H1 (cell line): Measurements from ENCODE around the gene PLLP. TPM values are rescaled to one million over a fixed set of nuclear protein-coding genes. Genes with fewer than 3 reads are reported as not detected.

Experiments used
- CTCF ChIA-PET: fragments of 300-600 bp; sonication (Branson Sonifier 250); formaldehyde crosslinking; loops from one replicate; lab custom pipeline; 2021; ENCODE audit not compliant: partially characterized antibody; lab: Charles Lee
- POLR2A ChIA-PET: fragments of 300-600 bp; sonication (Branson Sonifier 250); formaldehyde crosslinking; loops from one replicate; lab custom pipeline; 2021; ENCODE audit warnings: inconsistent platforms; ENCODE audit not compliant: partially characterized antibody; lab: Charles Lee
- DNase-seq, 2 experiments: peaks; one replicate each; pipeline versions ENCODE4 v3.0.0 to v3.0.0-alpha.2; 2010 to 2022; ENCODE audit warnings: low spot score in 2 of 2, low read depth in 1 of 2, mixed read lengths in 1 of 2
- FAIRE-seq: peaks from 2 replicates; lab custom pipeline; 2011; peaks lifted over from hg19 to GRCh38; lab: Jason Lieb, UNC
- H2AFZ ChIP-seq: 2 replicates; pipeline ENCODE4 v1.8.1; 2012; ENCODE audit warnings: low read length, inconsistent platforms
- H2AK5ac ChIP-seq: 2 replicates; pipeline ENCODE4 v1.6.1; 2013; ENCODE audit warnings: low read depth, low read length
- H2BK120ac ChIP-seq: replicated peaks from 2 replicates; pipeline ENCODE3; 2013; ENCODE audit warnings: low read depth, low read length, inconsistent platforms
- H2BK12ac ChIP-seq: 2 replicates; pipeline ENCODE4 v1.6.1; 2013; ENCODE audit warnings: low read depth, low read length
- H2BK15ac ChIP-seq: 2 replicates; pipeline ENCODE4 v1.6.1; 2013; ENCODE audit warnings: low read length
- H2BK20ac ChIP-seq: 2 replicates; pipeline ENCODE4 v1.6.1; 2013; ENCODE audit warnings: low read length
- H2BK5ac ChIP-seq: 2 replicates; pipeline ENCODE4 v1.6.1; 2013; ENCODE audit warnings: low read depth, low read length
- H3K14ac ChIP-seq: 2 replicates; pipeline ENCODE4 v1.6.1; 2013; ENCODE audit warnings: inconsistent platforms; ENCODE audit not compliant: insufficient read length
- H3K18ac ChIP-seq: 2 replicates; pipeline ENCODE4 v1.6.1; 2013; ENCODE audit warnings: low read length; ENCODE audit errors: extremely low read depth
- H3K23ac ChIP-seq: 2 replicates; pipeline ENCODE4 v1.6.1; 2013; ENCODE audit warnings: inconsistent platforms; ENCODE audit not compliant: insufficient read length
- H3K23me2 ChIP-seq: 2 replicates; pipeline ENCODE4 v1.6.1; 2013; ENCODE audit warnings: low read depth, low read length
- H3K27ac ChIP-seq: 2 replicates; pipeline ENCODE4 v1.6.1; 2011; ENCODE audit warnings: low read depth, low read length, inconsistent platforms
- H3K27me3 ChIP-seq, 4 experiments: replicated peaks in 1 of 4; 1 replicate in 1 of 4; 2 replicates in 3 of 4; pipeline versions ENCODE4 v1.6.1 to v1.8.1; 2011 to 2013; ENCODE audit warnings: low read length in 3 of 4, mild to moderate bottlenecking in 3 of 4, inconsistent platforms in 2 of 4, mixed read lengths in 2 of 4, moderate library complexity in 1 of 4; ENCODE audit not compliant: control insufficient read depth in 3 of 4, insufficient read depth in 3 of 4; ENCODE audit errors: extremely low read depth in 1 of 4
- H3K36me3 ChIP-seq, 4 experiments: 2 replicates each; pipeline versions ENCODE4 v1.6.1 to v1.8.1; 2011 to 2013; ENCODE audit warnings: mild to moderate bottlenecking in 4 of 4, low read length in 3 of 4, moderate library complexity in 2 of 4, control low read depth in 1 of 4, inconsistent platforms in 1 of 4; ENCODE audit not compliant: insufficient read depth in 4 of 4, control insufficient read depth in 2 of 4
- H3K4ac ChIP-seq: replicated peaks from 2 replicates; pipeline ENCODE3; 2013; ENCODE audit warnings: low read length, low read depth, mixed read lengths, inconsistent platforms; ENCODE audit not compliant: insufficient read length
- H3K4me1 ChIP-seq, 4 experiments: replicated peaks in 1 of 4; 1 replicate in 1 of 4; 2 replicates in 3 of 4; pipeline versions ENCODE4 v1.6.1 to v1.8.1; 2011 to 2013; ENCODE audit warnings: low read length in 3 of 4, inconsistent platforms in 2 of 4, mixed read lengths in 1 of 4; ENCODE audit not compliant: insufficient read depth in 4 of 4, control insufficient read depth in 3 of 4
- H3K4me2 ChIP-seq, 2 experiments: 2 replicates each; pipeline versions ENCODE4 v1.6.1 to v1.8.1; 2011 to 2013; ENCODE audit warnings: low read depth in 2 of 2, low read length in 2 of 2, control low read depth in 1 of 2, inconsistent platforms in 1 of 2, mild to moderate bottlenecking in 1 of 2; ENCODE audit not compliant: insufficient read depth in 1 of 2
- H3K4me3 ChIP-seq, 4 experiments: fragments of 200-600, 300-600 bp in 1 of 4; sonication (generic), shearing (Covaris generic), sonication (Bioruptor Twin) in 1 of 4; 2 replicates each; pipeline versions ENCODE4 v1.5.1 to v1.8.1; 2011 to 2016; ENCODE audit warnings: low read length in 4 of 4, low read depth in 3 of 4, control low read depth in 2 of 4, inconsistent platforms in 2 of 4, mild to moderate bottlenecking in 2 of 4, mixed read lengths in 1 of 4, moderate library complexity in 1 of 4; ENCODE audit not compliant: insufficient read depth in 2 of 4; ENCODE audit errors: extremely low read depth in 1 of 4
- H3K56ac ChIP-seq: replicated peaks from 2 replicates; pipeline ENCODE3; 2013; ENCODE audit warnings: low read depth, mild to moderate bottlenecking, mixed read lengths, low read length, inconsistent platforms; ENCODE audit not compliant: insufficient read length
- H3K79me1 ChIP-seq: 2 replicates; pipeline ENCODE4 v1.6.1; 2013; ENCODE audit warnings: low read depth, low read length, control low read depth
- H3K79me2 ChIP-seq, 2 experiments: 2 replicates each; pipeline versions ENCODE4 v1.6.1 to v1.8.1; 2012 to 2013; ENCODE audit warnings: low read length in 2 of 2, mild to moderate bottlenecking in 2 of 2, inconsistent platforms in 1 of 2; ENCODE audit not compliant: insufficient read depth in 2 of 2, control insufficient read depth in 1 of 2
- H3K9ac ChIP-seq, 4 experiments: replicated peaks in 1 of 4; 1 replicate in 1 of 4; 2 replicates in 3 of 4; pipeline versions ENCODE4 v1.6.1 to v1.8.1; 2011 to 2013; ENCODE audit warnings: low read depth in 3 of 4, low read length in 3 of 4, control low read depth in 2 of 4, mild to moderate bottlenecking in 2 of 4, moderate library complexity in 2 of 4, inconsistent platforms in 1 of 4; ENCODE audit errors: extremely low read depth in 1 of 4
- H3K9me3 ChIP-seq, 2 experiments: 2 replicates each; pipeline versions ENCODE4 v1.6.1 to v1.8.1; 2012 to 2013; ENCODE audit warnings: mild to moderate bottlenecking in 2 of 2, moderate library complexity in 2 of 2, control low read depth in 1 of 2, inconsistent platforms in 1 of 2, low read depth in 1 of 2, low read length in 1 of 2, mixed read lengths in 1 of 2; ENCODE audit not compliant: insufficient read depth in 2 of 2
- H4K20me1 ChIP-seq, 2 experiments: replicated peaks in 1 of 2; 2 replicates each; pipeline versions ENCODE3 to v1.8.1; 2011 to 2013; ENCODE audit warnings: inconsistent platforms in 2 of 2, low read length in 2 of 2, mild to moderate bottlenecking in 1 of 2; ENCODE audit not compliant: insufficient read depth in 2 of 2, control insufficient read depth in 1 of 2
- H4K5ac ChIP-seq: 2 replicates; pipeline ENCODE4 v1.6.1; 2013; ENCODE audit warnings: low read length, low read depth, mixed read lengths, inconsistent platforms; ENCODE audit not compliant: insufficient read length
- H4K8ac ChIP-seq: 2 replicates; pipeline ENCODE4 v1.8.0; 2013; ENCODE audit warnings: mild to moderate bottlenecking, moderate library complexity, low read length, inconsistent platforms; ENCODE audit not compliant: insufficient read depth; ENCODE audit errors: extremely low read depth
- H4K91ac ChIP-seq: replicated peaks from 2 replicates; pipeline ENCODE3; 2013; ENCODE audit warnings: low read length, mixed read lengths, inconsistent platforms; ENCODE audit not compliant: insufficient read length
- SP2 ChIP-seq: IDR thresholded peaks from 2 replicates; pipeline ENCODE4 v1.6.1; 2012; ENCODE audit warnings: mild to moderate bottlenecking, low read length, inconsistent platforms
- WGBS, 2 experiments: shearing (Covaris generic) in 1 of 2; methylation state at CpG; one replicate each; pipeline versions ENCODE4 v1.1.6 to v1.1.7; 2013 to 2015; ENCODE audit warnings: low lambda C conversion rate in 2 of 2, mixed read lengths in 2 of 2, inconsistent platforms in 1 of 2, low coverage in 1 of 2, missing lambda C conversion rate in 1 of 2; ENCODE audit not compliant: insufficient replicate concordance in 2 of 2, insufficient coverage in 1 of 2, insufficient read length in 1 of 2; ENCODE audit errors: extremely low coverage in 1 of 2, missing lambda C conversion rate in 1 of 2; 5-methylcytosine and 5-hydroxymethylcytosine counted together
- polyA plus RNA-seq, 7 experiments: library from polyadenylated mRNA; depleted of rRNA in 3 of 7; stranded (reverse) in 5 of 7; unstranded in 2 of 7; fragments of >200 nt in 5 of 7; fragments of 200-250 nt in 2 of 7; gene quantifications; 1 replicate in 5 of 7; 2 replicates in 1 of 7; 4 replicates in 1 of 7; pipeline versions ENCODE4 v1.2.1 to v1.2.3, GENCODE V29; 2011 to 2013; ENCODE audit warnings: missing spikeins in 2 of 7, mixed read lengths in 2 of 7
- total RNA-seq: library from RNA; stranded (reverse); fragmentation: NEBNext Ultra II Directional; extraction: Animal tissue kit (Norgen Biotek cat#: 25700); gene quantifications from 2 replicates; pipeline ENCODE4 v1.2.1, GENCODE V29; 2021
- TF ChIP-seq, protein P1 (sequence below), 3 experiments: IDR thresholded peaks; 1 replicate in 2 of 3; 2 replicates in 1 of 3; pipeline versions ENCODE4 v1.5.1 to v1.6.1; 2011; ENCODE audit warnings: low read length in 3 of 3, mild to moderate bottlenecking in 3 of 3, inconsistent platforms in 2 of 3, low read depth in 1 of 3, moderate library complexity in 1 of 3; ENCODE audit not compliant: insufficient read depth in 1 of 3; ENCODE audit errors: control extremely low read depth in 1 of 3

PLLP gene
- total and polyA plus RNA-seq, 2 of the 8 experiments (the other 6 are each of a cell fraction or from before 2014, with no cell fraction given), result 2.9 to 10.6 TPM

DNA sequence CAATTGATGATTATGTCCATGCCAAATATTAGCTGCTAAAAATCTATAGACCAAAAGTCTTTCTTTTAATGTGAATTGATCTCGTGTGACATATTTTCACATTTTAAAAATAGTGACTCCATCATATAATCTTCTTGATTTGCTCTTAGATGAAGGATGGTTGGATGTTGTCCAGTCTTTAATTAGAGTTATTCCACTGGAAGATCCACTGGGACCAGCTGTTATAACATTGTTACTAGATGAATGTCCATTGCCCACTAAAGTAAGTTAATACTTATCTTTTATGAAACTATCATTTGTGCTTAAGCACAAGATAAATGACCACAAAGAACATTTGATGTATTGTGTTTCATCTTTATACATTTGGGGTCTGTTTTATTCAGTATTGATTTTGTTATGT lies 75.5 kb downstream of the PLLP start:
- DNase-seq, result no peak
- no peak overlapping the region for H2BK15ac ChIP-seq
- H2AFZ ChIP-seq, result no peak overlapping the region
- H3K79me1 ChIP-seq, result no peaks in the 10 kb centered on the region
- no peak overlapping the region for H4K5ac ChIP-seq
- H3K36me3 ChIP-seq, result peaks cover 9 to 62% (median 23%) of the 10 kb centered on the region in 4 experiments; a peak in 7 of 8 replicates
- H3K23me2 ChIP-seq, result no peaks in the 10 kb centered on the region
- no peak overlapping the region for H2BK20ac ChIP-seq
- no peak overlapping the region for H3K9ac ChIP-seq
- H3K18ac ChIP-seq, result no peak overlapping the region
- WGBS, 2 experiments, result 93% methylated on average over 1 of the region's 1 CpG; no CpG with 5 or more reads in 1 of the 2 experiments
- ChIA-PET POLR2A (interaction anchor here (0.6 kb wide), 1 partner anchor 12 kb away, joined by 3 read pairs; no protein-coding TSS in a partner anchor), CTCF (interaction anchor here (1.2 kb wide), 1 partner anchor 12 kb away, joined by 3 read pairs; no protein-coding TSS in a partner anchor)
- H2BK5ac ChIP-seq, result no peak overlapping the region
- no peak for FAIRE-seq
- H2BK12ac ChIP-seq, result no peak overlapping the region
- no peak overlapping the region for H3K14ac ChIP-seq
- no peak overlapping the region for H3K4ac ChIP-seq
- H2AK5ac ChIP-seq, result no peak overlapping the region
- H3K23ac ChIP-seq, result no peak overlapping the region
- no peaks in the 10 kb centered on the region for H3K9me3 ChIP-seq
- no peak overlapping the region for H4K8ac ChIP-seq
- no peak overlapping the region for H3K4me2 ChIP-seq
- no peak overlapping the region for H3K4me3 ChIP-seq
- no peak overlapping the region for H3K56ac ChIP-seq
- no peak overlapping the region for H4K91ac ChIP-seq
- H3K27ac ChIP-seq, result no peak overlapping the region
- no peaks in the 10 kb centered on the region for H3K79me2 ChIP-seq
- H3K4me1 ChIP-seq, result no peaks in the 10 kb centered on the region
- no peak overlapping the region for H2BK120ac ChIP-seq
- no peaks in the 10 kb centered on the region for H3K27me3 ChIP-seq
- H4K20me1 ChIP-seq, result peaks cover 0 to 3% of the 10 kb centered on the region in 2 experiments
- TF ChIP-seq SP2, result no peak
- TF ChIP-seq, protein P1, sequence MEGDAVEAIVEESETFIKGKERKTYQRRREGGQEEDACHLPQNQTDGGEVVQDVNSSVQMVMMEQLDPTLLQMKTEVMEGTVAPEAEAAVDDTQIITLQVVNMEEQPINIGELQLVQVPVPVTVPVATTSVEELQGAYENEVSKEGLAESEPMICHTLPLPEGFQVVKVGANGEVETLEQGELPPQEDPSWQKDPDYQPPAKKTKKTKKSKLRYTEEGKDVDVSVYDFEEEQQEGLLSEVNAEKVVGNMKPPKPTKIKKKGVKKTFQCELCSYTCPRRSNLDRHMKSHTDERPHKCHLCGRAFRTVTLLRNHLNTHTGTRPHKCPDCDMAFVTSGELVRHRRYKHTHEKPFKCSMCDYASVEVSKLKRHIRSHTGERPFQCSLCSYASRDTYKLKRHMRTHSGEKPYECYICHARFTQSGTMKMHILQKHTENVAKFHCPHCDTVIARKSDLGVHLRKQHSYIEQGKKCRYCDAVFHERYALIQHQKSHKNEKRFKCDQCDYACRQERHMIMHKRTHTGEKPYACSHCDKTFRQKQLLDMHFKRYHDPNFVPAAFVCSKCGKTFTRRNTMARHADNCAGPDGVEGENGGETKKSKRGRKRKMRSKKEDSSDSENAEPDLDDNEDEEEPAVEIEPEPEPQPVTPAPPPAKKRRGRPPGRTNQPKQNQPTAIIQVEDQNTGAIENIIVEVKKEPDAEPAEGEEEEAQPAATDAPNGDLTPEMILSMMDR (IDR thresholded peaks at IDR 0.05; ENCODE audit: control extremely low read depth in 1 of 3, insufficient read depth in 1 of 3, low read depth in 1 of 3, low read length in 3 of 3), result no peak
